GM18511 (cell line): Measurements from ENCODE around the gene UTS2R.
"Not testable (repeated sequence)": the region's sequence is repeated elsewhere in the genome, so short reads cannot be mapped to it uniquely, and the experiment has no call there.

Source experiments
- ATAC-seq: cut with Tn5 transposase; IDR thresholded peaks from one replicate; pipeline ENCODE4 v1.9.1; 2021; ENCODE audit warnings: mild to moderate bottlenecking, moderate library complexity; ENCODE audit not compliant: unreplicated experiment

Gene UTS2R

GRCh38 chr17:82353484-82353883, 18.1 kb upstream of the UTS2R start:
- no peak for ATAC-seq

GRCh38 chr17:82354804-82355308, 16.7 kb upstream of the UTS2R start:
- no peak for ATAC-seq

GRCh38 chr17:82355770-82356427, 15.7 kb upstream of the UTS2R start:
- no peak for ATAC-seq

- ATAC-seq: no peak
Observed at GRCh38 chr17:82356845-82357355, 14.7 kb upstream of the UTS2R start.

- no peak for ATAC-seq
Observed at GRCh38 chr17:82357394-82357793, 14.2 kb upstream of the UTS2R start.

- ATAC-seq: no peak
Observed at GRCh38 chr17:82358465-82359350, 12.9 kb upstream of the UTS2R start, which contains the start of gene TEX19. TSS of gene TEX19 (plus strand) at chr17:82359247. CDS start at chr17:82362151, 2,904 bp downstream.

- not testable (repeated sequence) for ATAC-seq
Observed at GRCh38 chr17:82359451-82360074, 12.0 kb upstream of the UTS2R start.

GRCh38 chr17:82361885-82362633, 9.5 kb upstream of the UTS2R start:
- no peak for ATAC-seq

GRCh38 chr17:82365606-82366295, 5.8 kb upstream of the UTS2R start:
- no peak for ATAC-seq

GRCh38 chr17:82366749-82367148, 4.8 kb upstream of the UTS2R start:
- no peak for ATAC-seq

- no peak for ATAC-seq
Observed at GRCh38 chr17:82367724-82368524, 3.6 kb upstream of the UTS2R start.

GRCh38 chr17:82369211-82369610, 2.4 kb upstream of the UTS2R start:
- ATAC-seq: no peak

- no peak for ATAC-seq
Observed at GRCh38 chr17:82370471-82371332, 863 bp upstream of the UTS2R start.

GRCh38 chr17:82372249-82373071, 895 bp downstream of the UTS2R start:
- no peak for ATAC-seq

- not testable (repeated sequence) for ATAC-seq
Observed at GRCh38 chr17:82373072-82373452, 1.5 kb downstream of the UTS2R start.

GRCh38 chr17:82373731-82374625, 2.4 kb downstream of the UTS2R start:
- no peak for ATAC-seq
